ENCODE data around the gene GFAP.

Gene GFAP

DNA sequence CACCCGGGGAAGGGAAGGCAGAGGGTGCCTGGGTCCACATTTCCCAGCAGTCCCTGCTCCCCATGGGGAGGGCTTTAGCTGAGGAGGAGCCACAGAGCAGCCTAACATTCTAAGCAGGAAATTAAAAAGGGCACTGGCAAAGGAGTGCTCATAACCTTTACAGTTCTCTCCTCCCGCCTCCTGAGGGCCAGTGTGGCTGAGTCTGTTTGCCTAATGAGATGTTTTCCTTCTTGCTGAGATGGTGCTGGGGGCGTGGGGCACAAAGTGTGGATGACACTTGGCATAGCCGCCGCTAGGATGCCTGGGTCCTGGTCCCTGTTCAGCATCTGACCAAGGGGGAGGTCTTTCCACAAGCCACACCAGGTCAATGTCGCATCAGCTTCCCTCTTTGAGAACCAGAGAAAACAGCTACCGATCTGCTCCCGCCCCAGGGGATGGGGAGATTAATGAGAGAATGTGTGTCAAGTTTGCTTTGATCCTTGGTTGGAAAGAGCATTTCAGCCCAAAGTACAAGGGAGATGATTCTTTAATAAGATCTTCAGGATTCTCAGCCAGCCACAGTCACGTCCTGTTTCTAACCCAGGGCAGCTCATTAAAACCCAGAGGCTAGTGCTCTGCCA is 26.5 kb upstream of the GFAP start:
- no peaks in the 10 kb centered on the region for H3K4me1 ChIP-seq (ENCODE audit: control insufficient read depth, insufficient read depth, low read length)
- H3K27me3 ChIP-seq (ENCODE audit: control insufficient read depth, insufficient read depth, low read length), result no peaks in the 10 kb centered on the region
- H3K9ac ChIP-seq (ENCODE audit: low read length), result no peak overlapping the region
- no peak overlapping the region for H3K4me3 ChIP-seq (ENCODE audit: low read length)
- no peak overlapping the region for H3K27ac ChIP-seq (ENCODE audit: low read depth, low read length)
- no peaks in the 10 kb centered on the region for H3K36me3 ChIP-seq (ENCODE audit: control insufficient read depth, insufficient read depth, low read length)

DNA sequence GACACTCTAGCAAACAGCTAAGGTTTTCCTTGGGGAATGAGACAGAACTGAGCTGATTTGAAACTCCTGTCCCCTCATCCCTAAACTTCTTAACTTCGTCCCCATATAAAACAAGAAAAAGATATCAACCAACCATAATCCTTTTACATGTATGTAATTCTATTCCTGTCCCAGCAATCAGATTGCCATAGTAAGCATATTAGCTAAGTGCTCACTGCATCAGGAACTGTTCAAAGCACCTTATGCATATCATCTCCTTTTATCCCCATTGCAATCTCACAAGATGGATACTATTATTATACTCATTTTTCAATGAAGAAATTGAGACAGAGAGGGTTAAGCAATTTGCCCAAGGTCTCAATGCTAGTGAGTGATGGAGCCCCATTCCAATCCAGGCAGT is 25.5 kb upstream of the GFAP start:
- H3K4me3 ChIP-seq (ENCODE audit: low read length), result no peak overlapping the region
- no peaks in the 10 kb centered on the region for H3K27me3 ChIP-seq (ENCODE audit: control insufficient read depth, insufficient read depth, low read length)
- H3K27ac ChIP-seq (ENCODE audit: low read depth, low read length), result no peak overlapping the region
- H3K36me3 ChIP-seq (ENCODE audit: control insufficient read depth, insufficient read depth, low read length), result no peaks in the 10 kb centered on the region
- no peaks in the 10 kb centered on the region for H3K4me1 ChIP-seq (ENCODE audit: control insufficient read depth, insufficient read depth, low read length)
- no peak overlapping the region for H3K9ac ChIP-seq (ENCODE audit: low read length)

DNA sequence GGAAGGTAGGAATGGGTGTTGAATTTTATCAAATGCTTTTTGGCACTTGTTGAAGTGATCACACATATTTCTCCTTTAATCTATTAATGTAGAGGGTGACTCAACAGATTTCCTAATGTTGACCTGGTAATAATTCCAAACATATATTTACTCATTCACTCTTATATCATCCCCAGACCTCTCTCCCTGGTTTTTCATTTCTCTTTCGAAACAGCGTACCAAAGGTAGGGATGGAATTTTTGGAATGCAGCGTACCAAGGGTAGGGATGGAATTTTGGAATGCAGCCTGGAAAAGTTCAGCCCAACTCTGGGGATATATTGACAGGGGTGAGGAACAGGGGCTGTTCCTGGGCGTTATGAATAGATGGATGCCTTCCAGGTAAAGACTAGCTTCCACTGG is 25.0 kb upstream of the GFAP start:
- H3K27me3 ChIP-seq (ENCODE audit: control insufficient read depth, insufficient read depth, low read length), result no peaks in the 10 kb centered on the region
- H3K27ac ChIP-seq (ENCODE audit: low read depth, low read length), result no peak overlapping the region
- H3K36me3 ChIP-seq (ENCODE audit: control insufficient read depth, insufficient read depth, low read length), result no peaks in the 10 kb centered on the region

DNA sequence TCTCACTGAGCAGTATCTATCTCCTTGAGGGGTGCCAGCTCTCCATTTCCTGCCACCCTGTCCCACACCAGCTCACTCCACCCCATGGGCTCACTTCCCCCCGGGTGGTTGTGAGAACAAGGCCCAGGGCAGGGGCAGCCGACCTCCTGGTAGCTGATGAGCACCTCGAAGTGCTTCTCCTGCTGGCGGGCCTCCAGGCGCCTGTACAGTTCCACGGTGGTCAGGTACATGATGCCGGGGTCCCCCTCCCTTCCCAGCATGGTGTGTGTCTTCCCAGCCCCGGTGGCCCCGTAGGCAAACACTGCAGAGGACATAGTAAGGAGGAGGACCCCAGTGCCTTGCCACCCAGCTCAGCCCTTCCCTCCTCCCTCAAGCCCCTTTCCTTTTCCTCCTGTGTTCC is 19.8 kb upstream of the GFAP start:
- no peaks in the 10 kb centered on the region for H3K36me3 ChIP-seq (ENCODE audit: control insufficient read depth, insufficient read depth, low read length)
- no peak overlapping the region for H3K27ac ChIP-seq (ENCODE audit: low read depth, low read length)
- H3K4me3 ChIP-seq (ENCODE audit: low read length), result no peak overlapping the region
- H3K27me3 ChIP-seq (ENCODE audit: control insufficient read depth, insufficient read depth, low read length), result peaks cover 2% of the 10 kb centered on the region
- no peak overlapping the region for H3K9ac ChIP-seq (ENCODE audit: low read length)
- H3K4me1 ChIP-seq (ENCODE audit: control insufficient read depth, insufficient read depth, low read length), result no peaks in the 10 kb centered on the region

More for the DNA sequence above, 25.0 kb upstream of the GFAP start:
- Histone ChIP-seq H3K4me1 (ENCODE audit: control insufficient read depth, insufficient read depth, low read length) (no peaks in the 10 kb centered on the region), H3K9ac (ENCODE audit: low read length) (no peak overlapping the region), H3K4me3 (ENCODE audit: low read length) (no peak overlapping the region)

DNA sequence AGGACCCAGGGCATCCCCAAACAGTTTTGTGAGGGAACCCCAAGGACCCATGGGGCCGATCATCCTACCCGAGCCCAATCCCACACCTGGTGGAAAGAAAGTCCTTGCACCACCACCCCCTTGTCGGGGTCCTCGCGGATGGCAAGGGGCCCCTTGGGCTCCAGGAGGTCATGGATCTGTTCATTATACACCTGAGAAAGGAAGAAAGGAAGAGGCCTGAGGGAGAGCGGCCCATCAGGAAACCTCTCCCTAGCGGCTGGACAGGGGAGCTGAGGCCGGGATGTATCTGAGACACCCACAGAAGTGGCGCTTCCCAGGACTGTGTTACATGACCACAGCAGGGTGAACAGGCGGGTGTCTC is 19.4 kb upstream of the GFAP start:
- Histone ChIP-seq H3K4me3 (ENCODE audit: low read length) (no peak overlapping the region), H3K4me1 (ENCODE audit: control insufficient read depth, insufficient read depth, low read length) (no peaks in the 10 kb centered on the region), H3K36me3 (ENCODE audit: control insufficient read depth, insufficient read depth, low read length) (no peaks in the 10 kb centered on the region), H3K27me3 (ENCODE audit: control insufficient read depth, insufficient read depth, low read length) (peaks cover 2% of the 10 kb centered on the region), H3K27ac (ENCODE audit: low read depth, low read length) (no peak overlapping the region), H3K9ac (ENCODE audit: low read length) (no peak overlapping the region)

DNA sequence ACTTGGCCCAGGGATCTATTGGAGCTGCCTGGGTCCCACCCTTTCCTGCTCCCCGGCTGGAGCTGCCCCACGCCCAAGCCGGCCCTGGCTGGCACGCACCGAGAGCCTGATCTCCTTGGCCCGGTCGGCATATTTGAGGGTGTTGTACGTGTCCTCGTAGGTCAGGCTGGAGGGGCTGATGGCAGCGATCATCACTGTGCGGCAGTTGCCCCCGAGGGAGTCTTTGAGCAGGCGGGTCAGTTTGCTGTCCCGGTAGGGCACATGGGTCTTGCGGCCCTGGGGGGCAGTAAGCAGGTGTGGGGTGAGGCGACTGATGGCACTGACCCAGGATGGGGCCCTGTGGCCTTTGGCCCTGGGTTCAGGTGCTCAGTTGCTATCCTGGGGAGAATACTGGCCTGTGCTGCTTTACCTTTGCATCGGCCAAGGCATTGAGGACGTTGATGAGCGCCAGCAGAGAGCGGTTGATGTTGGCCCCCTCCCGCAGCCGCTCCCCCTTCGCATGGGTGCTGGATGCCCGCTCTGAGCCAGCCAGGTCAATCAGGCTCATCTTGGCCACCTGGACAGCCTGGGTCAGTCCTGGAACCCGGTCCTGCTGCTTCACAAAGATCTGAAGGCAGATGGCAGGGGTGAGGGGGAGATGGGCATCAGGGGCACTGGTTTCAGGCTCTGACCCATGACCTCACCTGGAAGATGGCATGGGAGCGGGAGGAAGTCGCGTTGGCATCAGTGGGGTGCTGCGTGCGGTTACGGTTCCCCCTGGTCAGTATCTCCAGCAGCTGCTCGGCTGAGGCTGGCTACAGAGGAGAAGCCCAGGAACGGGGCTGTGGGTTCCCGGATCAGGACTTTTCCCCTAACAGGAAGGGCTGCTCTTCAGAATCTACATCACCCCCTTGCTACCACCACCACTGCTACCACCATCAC is 18.8 kb upstream of the GFAP start:
- no peak overlapping the region for H3K27ac ChIP-seq (ENCODE audit: low read depth, low read length)
- peaks cover 2% of the 10 kb centered on the region for H3K27me3 ChIP-seq (ENCODE audit: control insufficient read depth, insufficient read depth, low read length)
- no peak overlapping the region for H3K4me3 ChIP-seq (ENCODE audit: low read length)
- H3K9ac ChIP-seq (ENCODE audit: low read length), result no peak overlapping the region
- no peaks in the 10 kb centered on the region for H3K4me1 ChIP-seq (ENCODE audit: control insufficient read depth, insufficient read depth, low read length)
- H3K36me3 ChIP-seq (ENCODE audit: control insufficient read depth, insufficient read depth, low read length), result no peaks in the 10 kb centered on the region

DNA sequence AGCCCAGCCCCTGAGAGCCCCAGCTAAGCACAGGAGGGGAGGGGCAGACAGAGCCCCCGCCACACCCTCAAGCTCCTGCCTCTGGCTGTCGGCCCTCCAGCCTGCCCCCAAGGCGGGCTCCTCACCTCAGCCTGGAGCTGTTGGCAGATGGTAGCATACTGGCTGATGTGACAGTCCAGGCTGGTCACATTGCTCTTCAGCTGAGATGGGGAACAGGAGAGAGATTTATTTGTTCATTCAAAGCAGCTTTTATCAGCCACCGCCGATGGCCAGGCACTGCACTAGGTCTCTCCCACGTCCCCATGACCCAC is 17.4 kb upstream of the GFAP start:
- no peaks in the 10 kb centered on the region for H3K4me1 ChIP-seq (ENCODE audit: control insufficient read depth, insufficient read depth, low read length)
- no peak overlapping the region for H3K27ac ChIP-seq (ENCODE audit: low read depth, low read length)
- H3K4me3 ChIP-seq (ENCODE audit: low read length), result no peak overlapping the region
- H3K9ac ChIP-seq (ENCODE audit: low read length), result no peak overlapping the region
- peaks cover 2% of the 10 kb centered on the region for H3K27me3 ChIP-seq (ENCODE audit: control insufficient read depth, insufficient read depth, low read length)
- no peaks in the 10 kb centered on the region for H3K36me3 ChIP-seq (ENCODE audit: control insufficient read depth, insufficient read depth, low read length)

DNA sequence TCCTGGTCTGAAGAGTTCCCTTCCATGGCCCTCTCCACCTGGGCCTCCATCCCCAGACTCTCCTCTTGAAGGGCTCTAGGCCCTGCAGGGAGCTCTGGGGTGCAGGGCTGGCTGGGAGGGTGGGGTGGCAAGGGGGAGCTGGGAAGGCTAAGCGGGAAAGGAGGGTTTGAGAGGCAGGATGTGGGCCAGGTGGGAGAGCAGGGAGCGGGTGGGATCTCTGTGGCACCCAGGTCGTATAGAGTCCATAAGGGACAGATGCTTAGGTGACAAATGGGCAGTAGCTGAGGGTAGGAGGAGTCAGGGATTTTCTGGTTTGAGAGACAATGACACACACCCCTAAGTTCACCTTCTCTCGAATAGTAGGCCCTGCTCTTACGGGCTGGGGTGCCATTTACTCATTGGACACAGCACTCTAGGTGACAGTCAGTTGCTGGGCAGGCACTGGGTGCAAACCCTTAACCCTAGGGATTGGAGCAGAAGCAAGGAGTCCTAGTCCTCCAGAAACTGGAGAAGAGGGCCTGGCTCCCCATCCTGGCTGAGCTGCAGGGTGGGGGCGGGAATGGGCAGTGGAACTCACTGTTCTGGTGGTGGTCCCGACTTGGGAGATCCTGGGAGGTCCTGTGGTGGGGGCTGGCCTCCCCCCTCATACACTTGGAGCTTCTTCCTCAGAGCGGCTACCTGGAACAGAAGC is 16.9 kb upstream of the GFAP start:
- Histone ChIP-seq H3K4me1 (ENCODE audit: control insufficient read depth, insufficient read depth, low read length) (no peaks in the 10 kb centered on the region), H3K27ac (ENCODE audit: low read depth, low read length) (no peak overlapping the region), H3K36me3 (ENCODE audit: control insufficient read depth, insufficient read depth, low read length) (no peaks in the 10 kb centered on the region)

DNA sequence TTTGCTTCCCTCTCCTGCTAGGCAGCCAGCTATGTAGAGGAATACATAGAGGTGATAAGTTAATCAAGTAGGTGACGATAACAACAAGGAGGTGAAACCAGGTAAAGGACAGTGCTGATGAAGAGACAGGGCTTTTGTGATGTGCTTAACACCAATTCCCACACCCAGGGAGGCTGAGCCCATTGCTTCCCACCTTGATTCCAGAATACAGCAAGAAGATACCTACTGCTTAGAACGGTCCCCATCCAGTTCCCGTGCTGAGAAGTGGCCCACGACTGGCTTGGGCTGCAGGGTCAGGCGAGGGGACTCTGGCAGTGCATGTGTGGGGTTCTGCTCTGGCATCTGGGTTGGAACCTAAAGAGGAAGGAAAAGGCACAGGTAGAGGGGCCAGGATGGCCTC is 16.1 kb upstream of the GFAP start:
- Histone ChIP-seq H3K27ac (ENCODE audit: low read depth, low read length) (no peak overlapping the region), H3K36me3 (ENCODE audit: control insufficient read depth, insufficient read depth, low read length) (no peaks in the 10 kb centered on the region), H3K4me3 (ENCODE audit: low read length) (no peak overlapping the region)

More for the DNA sequence above, 16.9 kb upstream of the GFAP start:
- H3K27me3 ChIP-seq (ENCODE audit: control insufficient read depth, insufficient read depth, low read length), result peaks cover 2% of the 10 kb centered on the region
- H3K4me3 ChIP-seq (ENCODE audit: low read length), result no peak overlapping the region
- no peak overlapping the region for H3K9ac ChIP-seq (ENCODE audit: low read length)

DNA sequence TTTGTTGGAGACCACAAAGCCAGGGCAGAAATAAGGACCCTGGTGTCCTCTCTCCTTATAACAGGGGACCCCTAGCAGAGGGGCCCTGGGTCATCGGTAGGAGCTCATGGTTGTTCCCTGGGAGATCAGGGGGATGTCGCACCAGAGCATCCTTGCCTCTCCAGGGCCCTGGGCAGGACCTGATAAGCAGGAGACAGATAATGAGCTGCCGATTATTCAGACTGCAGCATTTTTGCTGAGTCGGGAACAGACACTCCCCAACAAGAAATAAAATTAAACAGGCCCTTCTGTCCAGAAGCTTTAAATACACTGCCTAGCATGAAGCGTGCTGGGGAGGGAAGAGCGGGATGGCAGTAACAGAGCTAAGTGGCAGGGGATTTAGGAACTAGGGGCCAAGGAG is 15.4 kb upstream of the GFAP start:
- Histone ChIP-seq H3K27me3 (ENCODE audit: control insufficient read depth, insufficient read depth, low read length) (peaks cover 2% of the 10 kb centered on the region), H3K9ac (ENCODE audit: low read length) (no peak overlapping the region), H3K4me1 (ENCODE audit: control insufficient read depth, insufficient read depth, low read length) (no peaks in the 10 kb centered on the region), H3K4me3 (ENCODE audit: low read length) (no peak overlapping the region), H3K27ac (ENCODE audit: low read depth, low read length) (no peak overlapping the region), H3K36me3 (ENCODE audit: control insufficient read depth, insufficient read depth, low read length) (no peaks in the 10 kb centered on the region)

More for the DNA sequence above, 16.1 kb upstream of the GFAP start:
- Histone ChIP-seq H3K9ac (ENCODE audit: low read length) (no peak overlapping the region), H3K27me3 (ENCODE audit: control insufficient read depth, insufficient read depth, low read length) (peaks cover 2% of the 10 kb centered on the region), H3K4me1 (ENCODE audit: control insufficient read depth, insufficient read depth, low read length) (no peaks in the 10 kb centered on the region)

DNA sequence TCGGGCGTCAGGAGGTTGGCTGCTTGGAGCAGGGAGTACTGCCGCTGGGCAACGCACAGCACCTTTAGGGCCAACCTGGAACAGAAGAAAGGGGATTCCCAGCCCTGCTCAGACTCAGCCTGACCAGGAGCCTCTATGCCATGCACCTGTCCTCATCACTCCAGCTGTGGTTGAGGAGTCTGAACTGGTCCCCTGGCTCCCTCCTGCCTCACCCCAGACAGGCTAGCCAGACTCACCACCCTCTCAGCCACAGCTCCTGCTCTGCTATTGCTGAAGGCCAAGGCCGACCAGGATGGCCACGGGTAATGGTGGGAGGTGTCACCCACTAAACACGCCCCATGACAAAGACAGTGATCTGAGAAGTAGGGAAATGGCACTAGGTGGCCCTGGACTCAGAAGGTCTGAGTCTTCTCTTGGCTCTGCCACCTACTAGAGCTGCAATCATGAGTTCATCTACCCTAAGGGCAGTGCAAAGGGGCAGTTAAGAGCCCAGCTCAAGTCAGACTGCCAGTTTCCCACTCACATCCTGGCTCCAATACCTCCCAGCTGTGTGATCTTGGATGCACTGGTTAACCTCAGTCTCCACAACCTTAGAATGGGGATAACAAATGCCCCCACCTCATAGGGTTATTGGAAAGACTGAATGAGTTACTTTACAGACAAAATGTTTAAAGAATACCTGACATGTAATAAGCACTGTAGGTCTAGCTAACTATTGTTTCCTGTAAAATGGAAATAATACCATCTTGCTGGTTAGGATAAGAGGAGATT is 13.8 kb upstream of the GFAP start:
- Histone ChIP-seq H3K36me3 (ENCODE audit: control insufficient read depth, insufficient read depth, low read length) (no peaks in the 10 kb centered on the region), H3K9ac (ENCODE audit: low read length) (no peak overlapping the region), H3K4me1 (ENCODE audit: control insufficient read depth, insufficient read depth, low read length) (no peaks in the 10 kb centered on the region), H3K27ac (ENCODE audit: low read depth, low read length) (no peak overlapping the region), H3K27me3 (ENCODE audit: control insufficient read depth, insufficient read depth, low read length) (peaks cover 2% of the 10 kb centered on the region), H3K4me3 (ENCODE audit: low read length) (no peak overlapping the region)

DNA sequence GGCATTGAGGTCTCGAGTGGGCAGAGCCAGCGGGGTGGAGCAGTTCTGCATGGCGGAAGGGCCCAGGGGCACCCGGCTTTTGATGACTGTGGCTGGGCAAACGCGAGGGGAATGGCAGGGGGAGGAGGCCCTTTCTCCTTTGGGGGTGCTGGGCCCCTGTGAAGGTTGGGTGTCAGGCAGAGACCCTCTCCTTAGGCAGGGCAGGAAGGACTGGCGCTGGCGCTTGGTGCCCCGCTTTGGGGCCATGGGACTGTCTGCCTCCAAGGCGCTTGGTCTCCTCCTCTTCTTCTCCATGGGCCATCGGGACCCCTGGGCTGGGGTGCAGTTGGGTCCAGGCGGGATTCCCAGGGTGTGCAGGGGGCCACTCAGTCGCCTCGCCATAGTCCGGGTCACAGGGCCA is 12.8 kb upstream of the GFAP start:
- peaks cover 2% of the 10 kb centered on the region for H3K27me3 ChIP-seq (ENCODE audit: control insufficient read depth, insufficient read depth, low read length)
- H3K36me3 ChIP-seq (ENCODE audit: control insufficient read depth, insufficient read depth, low read length), result no peaks in the 10 kb centered on the region
- H3K27ac ChIP-seq (ENCODE audit: low read depth, low read length), result no peak overlapping the region

More for the DNA sequence above, 12.8 kb upstream of the GFAP start:
- no peaks in the 10 kb centered on the region for H3K4me1 ChIP-seq (ENCODE audit: control insufficient read depth, insufficient read depth, low read length)
- no peak overlapping the region for H3K4me3 ChIP-seq (ENCODE audit: low read length)
- no peak overlapping the region for H3K9ac ChIP-seq (ENCODE audit: low read length)

All from rectal smooth muscle tissue (tissue), 1 donor.